A549 (cell line): ENCODE data around the gene DCUN1D2.

Experiments used
- BHLHE40 ChIP-seq: IDR thresholded peaks from 2 replicates; pipeline ENCODE4 v1.6.1; 2012; ENCODE audit warnings: low read depth, low read length, inconsistent platforms
- CTCF ChIP-seq: fragments of >200 bp; sonication (Bioruptor Twin); formaldehyde crosslinking; IDR thresholded peaks from 3 replicates; pipeline ENCODE4 v1.5.1; 2016
- HOXB13 ChIP-seq: fragments of 250-450 bp; sonication (Bioruptor Pico); IDR thresholded peaks from 2 replicates; pipeline ENCODE4 v1.5.0; 2020; ENCODE audit warnings: low read depth, mild to moderate bottlenecking, moderate library complexity
- MAFK ChIP-seq: fragments of 450-650 bp; IDR thresholded peaks from 2 replicates; pipeline ENCODE4 v1.6.1; 2014; ENCODE audit not compliant: partially characterized antibody
- MAX ChIP-seq: IDR thresholded peaks from 2 replicates; pipeline ENCODE4 v1.6.1; 2012
- POLR2A ChIP-seq: IDR thresholded peaks from 2 replicates; pipeline ENCODE4 v1.6.1; 2012; ENCODE audit warnings: mild to moderate bottlenecking, low read length
- RCOR1 ChIP-seq: fragments of 150-350 bp; IDR thresholded peaks from 2 replicates; pipeline ENCODE4 v1.6.1; 2014; ENCODE audit warnings: antibody characterized with exemption, low read length, low read depth
- ZSCAN20 ChIP-seq: fragments of 250-450 bp; sonication (Bioruptor Pico); IDR thresholded peaks from 2 replicates; pipeline ENCODE4 v1.8.0; 2022; ENCODE audit warnings: mild to moderate bottlenecking, moderate library complexity

- TF ChIP-seq POLR2A (no peak), CTCF (no peak), HOXB13 (CRISPR knock-in tag) (no peak), ZSCAN20 (CRISPR knock-in tag) (no peak), MAX (no peak), BHLHE40 (no peak), RCOR1 (no peak), MAFK (no peak)
Measured at GRCh38 chr13:113460599-113460998, 29.9 kb downstream of the DCUN1D2 start.
